Ecto neural progenitor cell (in vitro differentiated cells): ENCODE data around the gene MEN1.
A peak's percentile ranks its signal among the peaks of the same experiment; 100 is the strongest.

Source experiments
- DNase-seq: peaks from one replicate; pipeline ENCODE4 v3.0.0-alpha.2; 2018; ENCODE audit warnings: low spot score

Gene MEN1

DNA sequence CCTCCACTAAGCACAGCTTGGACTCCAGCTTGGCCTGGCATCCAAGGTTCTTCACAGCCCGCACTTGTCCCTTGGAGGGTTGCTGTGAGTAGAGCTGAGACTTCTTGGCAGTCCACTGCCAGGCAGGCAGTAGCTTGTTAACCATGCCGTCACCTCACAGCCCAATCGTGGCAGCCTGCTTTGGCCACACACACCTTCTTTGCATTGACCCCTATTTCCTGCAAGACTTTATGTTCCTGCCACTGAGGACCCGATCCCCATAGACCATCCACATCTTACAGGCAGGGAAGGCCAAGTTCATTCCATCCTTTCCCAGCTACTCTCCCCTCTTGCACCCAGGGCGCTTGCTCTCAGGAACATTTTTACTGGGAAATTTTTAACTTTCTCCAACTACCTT lies 48.1 kb downstream of the MEN1 start:
- DNase-seq = no peak

DNA sequence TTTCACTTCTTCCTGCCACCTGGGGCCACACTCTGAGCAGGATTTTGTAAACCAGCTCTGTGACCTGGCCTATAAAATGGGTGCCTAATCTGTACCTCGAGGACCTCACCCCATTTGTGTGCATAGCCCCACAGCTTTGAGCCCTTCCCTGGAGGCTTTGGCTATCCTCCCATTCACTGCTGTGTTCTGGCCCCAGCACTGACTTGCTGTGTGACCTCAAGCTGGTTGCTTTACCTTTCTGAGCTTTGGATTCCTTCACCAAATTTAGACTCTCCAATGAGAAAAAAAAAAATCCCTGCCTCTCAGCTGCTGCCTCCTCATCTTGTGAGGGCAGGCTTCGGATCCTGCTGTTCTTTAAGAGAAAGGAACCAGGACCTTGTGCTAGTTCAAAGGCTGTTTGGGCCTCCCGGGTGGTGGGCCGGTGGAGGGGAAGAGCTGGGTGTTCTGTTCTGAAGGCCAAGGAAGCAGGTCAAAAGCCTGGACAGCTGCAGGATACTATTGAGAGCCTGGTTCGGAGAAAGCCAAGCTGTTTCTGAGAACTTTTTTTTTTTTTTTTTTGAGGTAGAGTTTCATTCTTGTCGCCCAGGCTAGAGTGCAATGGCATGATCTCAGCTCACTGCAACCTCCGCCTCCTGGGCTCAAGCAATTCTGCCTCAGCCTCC lies 49.5 kb downstream of the MEN1 start:
- DNase-seq = no peak

DNA sequence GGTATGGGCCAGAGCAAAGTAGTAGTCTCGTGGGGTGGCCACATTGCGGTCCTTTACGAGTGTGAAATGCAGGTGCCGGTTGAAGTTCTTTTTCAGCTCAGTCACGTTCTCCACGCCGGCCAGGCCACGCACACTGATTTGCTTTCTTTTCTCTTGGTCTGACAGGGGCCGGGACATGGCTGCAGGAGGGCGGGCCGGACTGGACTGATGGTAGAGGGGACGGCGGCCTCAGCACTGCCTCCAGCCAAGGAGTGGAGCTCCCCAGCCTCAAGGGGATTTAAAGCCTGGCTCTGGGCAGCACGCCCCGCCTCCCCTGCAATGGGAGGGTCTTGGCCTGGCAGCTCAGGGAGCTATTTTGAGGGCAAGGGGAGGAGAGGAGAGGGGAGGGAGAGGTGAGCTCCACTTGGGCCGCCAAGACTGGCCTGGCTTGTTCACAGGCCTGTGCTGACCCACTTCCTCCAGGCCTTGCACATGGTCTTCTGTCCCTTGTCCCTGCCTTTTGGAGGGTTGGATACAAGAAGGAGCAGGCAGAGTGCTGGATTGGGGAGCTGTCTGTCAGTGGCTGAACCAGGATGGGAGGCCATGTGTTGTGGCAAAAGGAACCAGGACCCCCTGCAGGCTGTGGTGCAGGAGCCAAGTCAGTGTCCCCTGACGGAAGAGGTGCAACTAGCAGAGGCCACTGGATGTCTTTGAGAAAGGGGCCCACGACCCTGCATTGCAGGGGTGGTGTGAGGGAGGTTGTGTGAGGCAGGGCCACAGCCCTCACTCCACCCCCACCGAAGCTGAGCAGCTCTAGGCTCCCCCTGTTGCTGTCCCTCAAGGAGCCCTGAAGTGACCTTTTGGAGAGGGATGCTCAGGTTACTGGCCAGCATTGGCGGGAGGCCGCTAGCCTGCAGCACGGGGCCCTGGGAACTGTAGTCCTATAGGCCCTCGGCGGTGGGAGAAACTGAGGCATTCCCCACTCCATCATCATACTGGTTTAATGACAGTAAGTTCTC lies 50.3 kb downstream of the MEN1 start, which contains the start of gene PYGM:
TSS of gene PYGM (minus strand) at position 253 of the 998 bp plus-strand sequence. CDS start at position 177, 76 bp downstream.
- DNase-seq = peak; percentile 88

DNA sequence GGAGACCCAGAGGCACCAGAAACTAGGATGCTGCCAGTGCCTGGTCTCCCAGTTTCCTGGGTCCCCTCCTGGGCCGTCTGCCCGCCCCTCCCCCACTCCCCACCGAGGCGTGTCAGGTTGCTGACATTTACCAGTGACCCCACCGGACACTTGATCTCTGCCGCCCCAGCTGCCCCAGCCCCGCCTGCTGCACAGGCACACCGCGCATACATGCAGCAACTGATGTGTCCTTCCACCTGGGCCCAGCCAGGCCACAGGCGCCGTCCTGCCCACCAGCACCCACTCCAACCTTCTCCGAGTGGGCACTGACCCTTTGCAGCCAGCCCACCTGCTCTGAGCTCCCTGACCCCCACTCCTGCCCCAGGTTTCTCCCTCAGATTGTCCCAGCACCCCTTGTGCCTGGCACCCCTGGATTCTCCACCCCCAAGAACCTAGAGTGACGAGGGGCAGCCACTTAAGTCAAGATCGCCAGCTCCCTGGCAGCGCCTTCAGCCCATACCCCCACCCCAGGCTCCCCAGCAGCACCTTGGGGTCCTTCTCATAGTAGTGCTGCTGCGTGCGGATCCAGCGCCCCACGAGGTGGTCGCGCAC lies 51.1 kb downstream of the MEN1 start:
- DNase-seq = peak; percentile 48

DNA sequence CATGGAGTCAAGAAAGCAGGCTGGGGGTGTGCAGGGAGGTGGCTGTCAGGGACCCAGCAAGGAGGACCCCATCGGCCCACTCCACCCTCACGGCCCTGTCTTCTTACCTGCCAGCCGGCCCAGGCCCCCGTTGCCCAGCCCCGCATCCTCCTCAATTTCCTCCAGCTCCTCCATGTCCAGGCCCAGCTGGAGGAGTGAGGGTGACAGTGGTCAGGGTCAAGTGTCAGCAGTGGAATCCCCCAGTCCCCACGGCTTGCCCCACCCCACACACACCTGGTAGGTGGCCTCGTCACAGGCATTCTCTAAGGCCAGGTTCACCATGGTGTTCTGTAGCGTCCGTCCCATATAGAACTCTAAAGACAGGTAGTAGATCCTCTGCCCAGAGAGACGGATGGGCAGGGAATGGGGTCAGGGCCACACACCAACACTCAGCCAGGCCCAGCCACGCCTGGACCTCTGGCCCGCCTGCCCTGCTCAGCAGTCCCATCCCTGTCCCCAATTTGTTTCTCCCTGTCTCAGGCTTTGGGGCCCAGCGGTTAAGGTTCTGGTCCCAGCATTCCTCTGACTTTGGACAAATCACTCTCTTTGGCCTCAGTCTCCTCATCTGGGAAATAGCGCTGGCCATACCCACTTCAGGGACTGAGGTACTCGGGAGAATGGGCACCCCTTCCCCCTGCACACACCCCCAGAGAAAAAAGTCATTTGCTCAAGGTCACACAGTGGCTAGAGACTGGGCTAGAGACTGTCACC lies 51.8 kb downstream of the MEN1 start:
- no peak for DNase-seq

DNA sequence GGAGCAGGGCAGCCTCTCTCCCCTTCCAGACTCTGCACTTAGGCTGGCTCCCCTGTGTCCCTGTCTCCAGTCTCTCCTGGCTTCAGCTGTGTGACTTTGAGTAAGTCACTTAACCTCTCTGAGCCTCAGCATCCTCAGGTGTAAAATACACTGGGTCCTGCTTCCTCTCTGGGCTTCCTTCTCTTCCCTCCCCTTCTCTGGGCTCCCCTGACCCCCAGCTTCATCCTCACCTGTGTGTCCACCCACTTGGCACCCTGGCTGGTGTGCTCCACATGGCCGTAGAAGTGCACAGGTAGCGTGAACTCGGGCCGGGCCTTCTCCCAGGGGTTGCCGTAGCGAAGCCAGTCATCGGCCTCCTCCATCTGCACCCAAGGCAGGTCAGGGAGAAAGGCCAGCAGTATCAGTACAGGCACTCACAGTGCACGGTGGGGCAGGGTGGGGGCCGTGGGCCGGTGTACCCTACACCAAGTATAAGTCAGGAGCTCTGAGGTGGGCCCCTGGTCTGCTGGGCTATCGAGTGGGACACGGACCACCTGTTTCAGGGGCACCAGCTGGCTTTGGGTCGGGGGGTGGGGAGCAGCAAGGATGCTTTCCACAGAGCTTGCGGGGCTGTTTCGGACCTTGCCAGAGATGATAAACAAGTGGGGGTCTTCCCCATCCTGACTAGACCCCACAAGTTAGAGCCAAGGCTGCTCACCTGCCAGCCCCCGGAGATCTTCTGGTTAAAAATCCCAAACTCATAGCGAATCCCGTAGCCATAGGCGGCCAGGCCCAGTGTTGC lies 52.6 kb downstream of the MEN1 start:
- DNase-seq = no peak

DNA sequence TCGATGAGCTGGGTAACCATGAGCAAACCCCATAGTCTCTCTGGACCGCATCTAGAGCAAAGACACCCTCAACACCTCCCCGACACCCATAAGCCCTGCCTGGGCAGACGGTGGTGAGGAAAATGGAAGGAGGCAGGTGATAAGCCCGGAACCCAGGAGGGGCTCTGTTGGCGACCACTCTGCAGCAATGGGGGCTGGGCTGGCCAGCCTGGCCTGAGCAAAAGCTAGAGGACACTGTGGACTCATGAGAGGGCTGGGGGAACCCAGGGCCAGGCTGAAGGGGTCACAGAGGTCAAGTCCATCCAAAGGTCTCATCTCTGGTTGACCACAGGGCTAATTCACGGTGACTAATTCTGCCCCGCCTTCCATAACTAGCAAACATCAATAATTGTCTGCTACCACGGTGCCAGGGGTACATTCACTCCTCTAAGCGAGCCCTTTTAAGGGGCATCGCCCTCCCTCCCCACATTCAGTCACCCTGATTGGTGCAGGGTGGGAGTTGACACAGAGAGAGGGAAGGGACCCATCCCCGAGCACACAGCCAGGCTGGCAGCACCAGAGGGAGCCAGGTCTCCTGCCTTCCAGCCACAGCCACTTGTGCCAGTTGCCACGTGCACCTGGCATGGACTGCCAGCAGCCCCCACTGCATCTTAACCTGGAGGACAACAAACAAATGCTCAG lies 54.5 kb downstream of the MEN1 start:
- DNase-seq = no peak

DNA sequence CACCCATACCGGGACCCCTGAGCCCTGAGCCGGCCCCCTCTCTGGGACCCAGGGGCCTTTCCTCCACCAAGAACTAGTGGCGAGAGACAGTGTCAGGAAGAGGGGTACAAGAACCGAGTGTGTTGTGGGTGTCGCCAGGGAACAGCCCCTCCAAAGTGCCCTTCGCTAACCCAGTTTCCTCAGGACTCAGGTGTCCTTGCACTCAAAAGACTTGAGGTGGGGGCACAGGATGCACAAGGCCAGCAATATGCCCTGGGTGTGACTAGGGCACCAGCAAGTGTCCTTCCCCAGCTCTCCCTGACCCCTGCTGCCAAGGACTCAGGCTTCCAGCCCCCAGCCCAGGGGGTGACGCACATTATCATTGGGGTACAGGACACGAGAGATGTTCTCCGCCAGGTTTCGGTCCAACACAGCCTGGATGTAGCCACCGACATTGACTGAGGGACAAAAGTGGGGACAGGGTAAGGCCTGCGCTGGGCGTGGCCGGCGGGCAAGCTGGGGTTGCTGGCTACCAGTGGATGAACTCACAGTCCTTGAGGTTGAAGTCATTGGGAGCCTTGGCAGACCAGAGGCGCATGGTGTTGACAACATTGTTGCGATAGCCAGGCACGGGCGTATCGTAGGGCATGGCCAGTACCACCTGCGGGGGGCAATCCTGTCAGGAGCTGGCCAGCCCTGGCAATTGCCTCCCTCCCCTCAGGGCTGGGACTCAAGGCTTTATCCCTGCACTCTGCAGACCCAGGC lies 55.3 kb downstream of the MEN1 start:
- no peak for DNase-seq

DNA sequence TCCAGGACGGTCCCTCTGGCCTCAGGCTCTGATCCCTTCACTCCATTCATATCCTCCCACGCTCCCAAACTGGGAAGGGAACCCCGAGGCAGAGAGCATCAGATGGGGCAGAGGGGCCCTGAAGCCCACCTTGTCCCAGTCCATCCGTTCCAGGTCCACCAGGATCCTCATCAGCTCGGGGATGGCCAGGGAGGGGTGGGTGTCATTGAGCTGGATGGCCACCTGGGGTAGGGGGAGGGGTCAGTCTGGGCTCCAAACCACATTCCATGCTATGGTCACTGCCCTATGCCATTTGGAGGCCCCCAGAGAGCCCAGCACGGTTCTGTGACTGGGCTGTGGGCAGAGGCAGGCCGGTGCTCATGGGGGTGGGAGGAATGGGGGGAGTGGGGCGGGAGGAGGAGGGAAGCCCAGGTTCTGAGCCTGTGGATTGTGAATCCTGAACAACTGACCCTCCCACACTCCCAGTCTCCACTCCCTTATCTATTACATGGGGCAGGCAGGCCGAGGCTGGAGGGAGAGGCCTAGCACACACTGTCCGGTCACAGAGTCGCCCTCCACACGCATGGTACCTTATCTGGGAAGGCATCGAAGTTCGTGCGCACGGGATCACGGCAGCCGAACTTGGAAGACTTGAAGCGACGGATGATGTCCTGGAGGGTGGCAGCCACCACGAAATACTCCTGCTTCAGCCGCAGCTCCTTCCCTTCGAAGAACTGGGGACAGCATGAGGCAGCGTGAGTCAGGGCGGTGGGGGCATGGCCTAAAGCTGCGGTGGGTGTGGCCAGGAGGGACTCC lies 56.0 kb downstream of the MEN1 start:
- peak; percentile 46 for DNase-seq
